GM12878 (cell line): ENCODE measurements around the gene TMEM176B. TPM values are rescaled to one million over a fixed set of nuclear protein-coding genes. Genes with fewer than 3 reads are reported as not detected.

Experiments used
- ATAC-seq: fragments of 200-7000 bp; cut with Tn5 transposase; 3 replicates; pipeline ENCODE4 v1.9.1; 2020; ENCODE audit warnings: mild to moderate bottlenecking, moderate library complexity
- BruUV-seq: library from RNA; stranded (reverse); fragments of 400-500 nt; replicated peaks from 2 replicates; lab custom pipeline; 2021; lab: Mats Ljungman, UMichigan
- CTCF ChIA-PET: fragments of 300-600 bp; sonication (Branson Sonifier 250); formaldehyde crosslinking; extraction: SDS; loops from one replicate; lab custom pipeline; 2021; ENCODE audit warnings: inconsistent platforms; lab: Yijun Ruan, JAX
- POLR2A ChIA-PET: fragments of 350-600 bp; formaldehyde crosslinking; extraction: SDS; loops from one replicate; lab custom pipeline; 2021; ENCODE audit warnings: inconsistent platforms; lab: Charles Lee
- RAD21 ChIA-PET: fragments of 300-600 bp; sonication (Branson Sonifier 250); formaldehyde crosslinking; loops from one replicate; lab custom pipeline; 2023; ENCODE audit warnings: antibody characterized with exemption; ENCODE audit not compliant: unreplicated experiment; lab: Charles Lee
- SMC1A ChIA-PET: fragments of 300-600 bp; sonication (Branson Sonifier 250); formaldehyde crosslinking; loops from one replicate; lab custom pipeline; 2023; ENCODE audit not compliant: unreplicated experiment, uncharacterized antibody; lab: Charles Lee
- DNase-seq: peaks from one replicate; pipeline ENCODE4 v3.0.0-alpha.2; 2011; ENCODE audit warnings: low read depth, low spot score
- FAIRE-seq: peaks from 3 replicates; lab custom pipeline; 2011; peaks lifted over from hg19 to GRCh38; lab: Jason Lieb, UNC
- H2AFZ ChIP-seq: 2 replicates; pipeline ENCODE4 v1.6.0; 2011; ENCODE audit warnings: low read depth, low read length, control low read depth; ENCODE audit not compliant: control insufficient read depth
- H3K27ac ChIP-seq: 2 replicates; pipeline ENCODE4 v1.5.1; 2011; ENCODE audit warnings: control low read depth; ENCODE audit not compliant: control insufficient read depth, insufficient read depth
- H3K27me3 ChIP-seq, 2 experiments: replicated peaks in 1 of 2; 2 replicates each; pipeline versions ENCODE4 v1.6.0 to v1.6.1; 2011; ENCODE audit warnings: low read length in 1 of 2; ENCODE audit not compliant: control insufficient read depth in 2 of 2, insufficient read depth in 2 of 2
- H3K36me3 ChIP-seq, 2 experiments: 2 replicates each; pipeline ENCODE4 v1.5.1; 2011; ENCODE audit warnings: low read length in 1 of 2; ENCODE audit not compliant: control insufficient read depth in 2 of 2, insufficient read depth in 2 of 2
- H3K4me1 ChIP-seq: 2 replicates; pipeline ENCODE4 v1.6.1; 2011; ENCODE audit warnings: mild to moderate bottlenecking, low read length, moderate library complexity, mixed read lengths; ENCODE audit not compliant: control insufficient read depth, insufficient read depth
- H3K4me2 ChIP-seq: 2 replicates; pipeline ENCODE4 v1.6.0; 2011; ENCODE audit warnings: control low read depth; ENCODE audit not compliant: control insufficient read depth, insufficient read depth
- H3K4me3 ChIP-seq: fragments of 200-600 bp; sonication (generic); 2 replicates; pipeline ENCODE4 v1.5.1; 2016
- H3K79me2 ChIP-seq: 2 replicates; pipeline ENCODE4 v1.6.0; 2011; ENCODE audit warnings: low read length; ENCODE audit not compliant: control insufficient read depth, insufficient read depth
- H3K9ac ChIP-seq: 2 replicates; pipeline ENCODE4 v1.8.0; 2011; ENCODE audit warnings: low read length, control low read depth, mixed read lengths; ENCODE audit not compliant: control insufficient read depth, insufficient read depth
- H3K9me3 ChIP-seq: replicated peaks from 3 replicates; pipeline ENCODE4 v1.5.1; 2011; ENCODE audit warnings: mild to moderate bottlenecking, low read length; ENCODE audit not compliant: control insufficient read depth, insufficient read depth
- H4K20me1 ChIP-seq: 2 replicates; pipeline ENCODE4 v1.6.0; 2011; ENCODE audit not compliant: control insufficient read depth, insufficient read depth
- BCL3 ChIP-seq: IDR thresholded peaks from 2 replicates; pipeline ENCODE4 v1.6.1; 2011; ENCODE audit warnings: borderline replicate concordance, low read depth, mild to moderate bottlenecking, moderate library complexity, low read length; ENCODE audit not compliant: insufficient read depth, poor library complexity, severe bottlenecking
- CBX5 ChIP-seq: sonication (generic); IDR thresholded peaks from 2 replicates; pipeline ENCODE4 v1.6.1; 2016; ENCODE audit warnings: low read depth, moderate library complexity, mild to moderate bottlenecking, inconsistent platforms
- CREB1 ChIP-seq: IDR thresholded peaks from 2 replicates; pipeline ENCODE4 v1.6.1; 2012; ENCODE audit warnings: low read depth, mild to moderate bottlenecking, inconsistent platforms
- EP300 ChIP-seq, 2 experiments: fragments of 150-350 bp in 1 of 2; IDR thresholded peaks; 2 replicates each; pipeline ENCODE4 v1.6.1; 2011 to 2012; ENCODE audit warnings: low read depth in 2 of 2, low read length in 2 of 2, borderline replicate concordance in 1 of 2, improper control_type of control experiment in 1 of 2, inconsistent platforms in 1 of 2; ENCODE audit not compliant: control insufficient read depth in 1 of 2
- HDAC6 ChIP-seq: fragments of 200-600 bp; sonication (generic); IDR thresholded peaks from one replicate; pipeline ENCODE4 v1.8.0; 2017; ENCODE audit warnings: antibody characterized with exemption; ENCODE audit not compliant: unreplicated experiment
- HDGF ChIP-seq: fragments of 450-650 bp; IDR thresholded peaks from 2 replicates; pipeline ENCODE4 v1.6.1; 2016; ENCODE audit warnings: antibody characterized with exemption
- IRF5 ChIP-seq: fragments of 450-650 bp; IDR thresholded peaks from 2 replicates; pipeline ENCODE4 v1.6.1; 2017; ENCODE audit warnings: borderline replicate concordance
- KDM1A ChIP-seq: fragments of 200-600 bp; sonication (generic); IDR thresholded peaks from 2 replicates; pipeline ENCODE4 v1.6.1; 2016; ENCODE audit warnings: borderline replicate concordance
- NBN ChIP-seq: fragments of 450-650 bp; IDR thresholded peaks from 2 replicates; pipeline ENCODE4 v1.6.1; 2016
- NR2C2 ChIP-seq: IDR thresholded peaks from 2 replicates; pipeline ENCODE4 v1.6.1; 2011; ENCODE audit warnings: borderline replicate concordance, low read depth; ENCODE audit not compliant: control insufficient read depth, insufficient read length
- PAX5 ChIP-seq: IDR thresholded peaks from 2 replicates; pipeline ENCODE4 v1.6.1; 2011; ENCODE audit warnings: low read depth, low read length, borderline replicate concordance
- PAX8 ChIP-seq: fragments of 450-650 bp; IDR thresholded peaks from 2 replicates; pipeline ENCODE4 v1.6.1; 2017; ENCODE audit warnings: mild to moderate bottlenecking, moderate library complexity
- POLR2AphosphoS2 ChIP-seq: IDR thresholded peaks from 2 replicates; pipeline ENCODE4 v1.6.1; 2011; ENCODE audit warnings: low read depth, mild to moderate bottlenecking, low read length, improper control_type of control experiment, moderate library complexity
- RCOR1 ChIP-seq: conservative IDR thresholded peaks from 2 replicates; pipeline ENCODE4 v1.6.1; 2012; ENCODE audit warnings: low read depth, low read length, improper control_type of control experiment
- SUZ12 ChIP-seq: fragments of 200-600 bp; sonication (generic); IDR thresholded peaks from one replicate; pipeline ENCODE4 v1.6.1; 2018; ENCODE audit warnings: antibody characterized with exemption, mild to moderate bottlenecking; ENCODE audit not compliant: unreplicated experiment
- TARDBP ChIP-seq: IDR thresholded peaks from 2 replicates; pipeline ENCODE4 v1.6.1; 2016; ENCODE audit warnings: borderline replicate concordance
- WGBS: methylation state at CpG from one replicate; pipeline ENCODE4 v1.1.6; 2016; ENCODE audit warnings: low lambda C conversion rate; ENCODE audit not compliant: insufficient replicate concordance, insufficient coverage; ENCODE audit errors: missing lambda C conversion rate; 5-methylcytosine and 5-hydroxymethylcytosine counted together
- in situ Hi-C: fragments of 300-500 bp; cut with MboI; formaldehyde crosslinking; loops from 9 replicates; pipeline ENCODE4 v1.14.3; 2018; ENCODE audit warnings: mixed read lengths
- intact Hi-C: fragments of 100-400 bp; cut with micrococcal nuclease; formaldehyde crosslinking; loops from one replicate; pipeline ENCODE4 v1.14.2; 2022; ENCODE audit not compliant: unreplicated experiment
- polyA plus RNA-seq, 11 experiments: library from polyadenylated mRNA; depleted of rRNA in 4 of 11; unstranded in 6 of 11; stranded (reverse) in 5 of 11; fragments of >200 nt; fragmentation: Nextera tagmentation in 4 of 11; fragmentation: Illumina TruSeq in 1 of 11; extraction: Ambion mirVana in 4 of 11; extraction: Trizol in 1 of 11; gene quantifications; 1 replicate in 1 of 11; 2 replicates in 10 of 11; pipeline versions ENCODE4 v1.2.1 to v1.2.3, GENCODE V29; 2011 to 2016; ENCODE audit warnings: inconsistent platforms in 2 of 11, missing spikeins in 2 of 11, low read depth in 1 of 11
- total RNA-seq, 4 experiments: library from RNA; depleted of rRNA in 3 of 4; stranded (reverse); fragments of >200 nt in 3 of 4; fragmentation: Illumina TruSeq in 1 of 4; extraction: Trizol in 1 of 4; gene quantifications; 2 replicates each; pipeline versions ENCODE4 v1.2.1 to v1.2.3, GENCODE V29; 2013 to 2021
- TF ChIP-seq, protein P1 (sequence below): fragments of 450-650 bp; IDR thresholded peaks from 2 replicates; pipeline ENCODE4 v1.6.1; 2017; ENCODE audit warnings: mild to moderate bottlenecking, moderate library complexity

TMEM176B gene
- total and polyA plus RNA-seq, 10 of the 15 experiments (the other 5 are each of a cell fraction or from before 2014, with no cell fraction given) = 0.05 to 0.40 (median 0.20) TPM; not detected in 4

DNA sequence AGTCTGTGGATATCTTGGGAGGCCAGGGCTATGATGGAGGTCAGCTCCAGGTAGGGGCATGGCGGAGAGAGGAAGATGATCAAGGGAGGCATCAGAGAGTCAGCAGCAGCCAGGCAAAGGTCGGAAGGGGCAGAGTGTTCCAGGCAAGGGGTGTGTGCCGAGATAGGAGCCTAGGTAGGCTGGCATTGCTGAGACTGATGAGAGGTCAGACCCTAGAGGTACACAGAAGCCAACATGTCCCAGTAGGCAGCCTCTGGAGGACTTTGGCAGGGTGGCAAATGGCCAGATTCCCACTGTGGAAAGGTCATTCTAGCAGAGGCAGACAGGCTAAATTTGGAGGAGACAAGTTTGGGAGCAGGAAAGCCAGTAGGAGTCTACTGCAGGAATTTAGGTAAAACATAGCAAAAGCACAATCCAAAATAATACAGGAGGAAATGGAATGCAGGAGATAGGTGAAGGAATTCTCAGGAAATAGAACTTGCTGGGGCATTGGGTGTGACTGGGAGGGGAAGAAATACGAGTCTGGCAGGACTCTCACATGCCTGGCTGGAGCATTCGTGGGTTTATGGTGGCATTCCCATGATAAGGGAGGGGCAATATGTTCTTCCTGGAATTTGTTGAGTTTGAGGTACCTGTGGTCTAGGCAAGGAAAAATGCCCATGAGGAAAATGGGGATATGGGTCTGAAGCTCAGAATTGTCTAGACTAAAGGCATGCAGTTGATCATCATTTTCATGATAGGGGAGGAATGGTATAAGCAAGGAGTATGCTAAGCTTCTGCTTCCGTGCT lies 26.1 kb upstream of the TMEM176B start:
- H2AFZ ChIP-seq = no peak overlapping the region
- WGBS = 16% methylated on average over 6 of the region's 6 CpGs
- FAIRE-seq = no peak
- no peak for TF ChIP-seq NBN
- no peak for TF ChIP-seq PAX5
- no peak for TF ChIP-seq RCOR1
- TF ChIP-seq KDM1A = no peak
- no peak for TF ChIP-seq IRF5
- no peak for TF ChIP-seq NR2C2
- no peak for TF ChIP-seq PAX8
- TF ChIP-seq SUZ12 = no peak
- TF ChIP-seq POLR2AphosphoS2 = no peak
- TF ChIP-seq CBX5 = no peak
- no peak for TF ChIP-seq HDGF
- no peak for TF ChIP-seq TARDBP
- TF ChIP-seq, protein P1, sequence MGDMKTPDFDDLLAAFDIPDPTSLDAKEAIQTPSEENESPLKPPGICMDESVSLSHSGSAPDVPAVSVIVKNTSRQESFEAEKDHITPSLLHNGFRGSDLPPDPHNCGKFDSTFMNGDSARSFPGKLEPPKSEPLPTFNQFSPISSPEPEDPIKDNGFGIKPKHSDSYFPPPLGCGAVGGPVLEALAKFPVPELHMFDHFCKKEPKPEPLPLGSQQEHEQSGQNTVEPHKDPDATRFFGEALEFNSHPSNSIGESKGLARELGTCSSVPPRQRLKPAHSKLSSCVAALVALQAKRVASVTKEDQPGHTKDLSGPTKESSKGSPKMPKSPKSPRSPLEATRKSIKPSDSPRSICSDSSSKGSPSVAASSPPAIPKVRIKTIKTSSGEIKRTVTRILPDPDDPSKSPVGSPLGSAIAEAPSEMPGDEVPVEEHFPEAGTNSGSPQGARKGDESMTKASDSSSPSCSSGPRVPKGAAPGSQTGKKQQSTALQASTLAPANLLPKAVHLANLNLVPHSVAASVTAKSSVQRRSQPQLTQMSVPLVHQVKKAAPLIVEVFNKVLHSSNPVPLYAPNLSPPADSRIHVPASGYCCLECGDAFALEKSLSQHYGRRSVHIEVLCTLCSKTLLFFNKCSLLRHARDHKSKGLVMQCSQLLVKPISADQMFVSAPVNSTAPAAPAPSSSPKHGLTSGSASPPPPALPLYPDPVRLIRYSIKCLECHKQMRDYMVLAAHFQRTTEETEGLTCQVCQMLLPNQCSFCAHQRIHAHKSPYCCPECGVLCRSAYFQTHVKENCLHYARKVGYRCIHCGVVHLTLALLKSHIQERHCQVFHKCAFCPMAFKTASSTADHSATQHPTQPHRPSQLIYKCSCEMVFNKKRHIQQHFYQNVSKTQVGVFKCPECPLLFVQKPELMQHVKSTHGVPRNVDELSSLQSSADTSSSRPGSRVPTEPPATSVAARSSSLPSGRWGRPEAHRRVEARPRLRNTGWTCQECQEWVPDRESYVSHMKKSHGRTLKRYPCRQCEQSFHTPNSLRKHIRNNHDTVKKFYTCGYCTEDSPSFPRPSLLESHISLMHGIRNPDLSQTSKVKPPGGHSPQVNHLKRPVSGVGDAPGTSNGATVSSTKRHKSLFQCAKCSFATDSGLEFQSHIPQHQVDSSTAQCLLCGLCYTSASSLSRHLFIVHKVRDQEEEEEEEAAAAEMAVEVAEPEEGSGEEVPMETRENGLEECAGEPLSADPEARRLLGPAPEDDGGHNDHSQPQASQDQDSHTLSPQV = no peak
- no peak for TF ChIP-seq EP300 (IDR thresholded peaks at IDR 0.05; ENCODE audit: borderline replicate concordance in 1 of 2, control insufficient read depth in 1 of 2, low read depth in 2 of 2, low read length in 2 of 2)
- TF ChIP-seq BCL3 = no peak
- TF ChIP-seq CREB1 = no peak
- no peak for TF ChIP-seq HDAC6
- TF ChIP-seq, all 136 proteins: peak for 0
- H3K9me3 ChIP-seq = no peaks in the 10 kb centered on the region; the same call in 2 of the 3 replicates
- ATAC-seq (no peak), DNase-seq (no peak)
- POLR2A ChIA-PET = no interaction called here
- no peaks in the 10 kb centered on the region for H4K20me1 ChIP-seq
- no peak overlapping the region for H3K9ac ChIP-seq
- H3K36me3 ChIP-seq = no peaks in the 10 kb centered on the region
- CTCF ChIA-PET = interaction anchor here (1.0 kb wide), 1 partner anchor 417 kb away, joined by 3 read pairs; no protein-coding TSS in a partner anchor
- no peak overlapping the region for H3K4me2 ChIP-seq
- RAD21 ChIA-PET = no interaction called here
- peaks cover 0 to 2% of the 10 kb centered on the region in 2 experiments; a peak in 2 of 4 replicates for H3K27me3 ChIP-seq
- no TSS peak for BruUV-seq
- in situ Hi-C loops = no loop called here
- H3K79me2 ChIP-seq = no peaks in the 10 kb centered on the region
- H3K27ac ChIP-seq = no peak overlapping the region
- SMC1A ChIA-PET = no interaction called here
- no peak overlapping the region for H3K4me3 ChIP-seq
- H3K4me1 ChIP-seq = no peaks in the 10 kb centered on the region
- intact Hi-C loops = no loop called here
